ENCODE measurements around the gene RTKN. TPM values are rescaled to one million over a fixed set of nuclear protein-coding genes. Genes with fewer than 3 reads are reported as not detected.
A peak's percentile ranks its signal among the peaks of the same experiment; 100 is the strongest.

Gene RTKN
- total and polyA plus RNA-seq, 2 of the 13 experiments (the other 11 are each of a cell fraction or from before 2014, with no cell fraction given) = 159 to 166 TPM

GRCh38 chr2:74424139-74424992 is 17.4 kb downstream of the RTKN start (continued):
- TF ChIP-seq ZMYM2 (CRISPR knock-in tag; IDR thresholded peaks at IDR 0.05) = no peak
- TF ChIP-seq ZNF350 (CRISPR knock-in tag; IDR thresholded peaks at IDR 0.05; ENCODE audit: borderline replicate concordance, low read depth) = 0 out of 2 replicates have a peak, but pooled peaks have one; percentile 57
- TF ChIP-seq AGO2 (optimal IDR thresholded peaks at IDR 0.05; ENCODE audit: low read depth, low read length) = peak; percentile 50
- no peak; the same call in 1 of the 2 replicates for TF ChIP-seq IKZF5 (CRISPR knock-in tag; IDR thresholded peaks at IDR 0.05)
- TF ChIP-seq POLR2G (IDR thresholded peaks at IDR 0.05; ENCODE audit: low read depth, low read length) = peak; percentile 80
- 0 out of 2 replicates have a peak, but pooled peaks have one; percentile 46 for TF ChIP-seq KMT2A (CRISPR knock-in tag; IDR thresholded peaks at IDR 0.05)
- TF ChIP-seq ZSCAN25 (CRISPR knock-in tag; IDR thresholded peaks at IDR 0.05) = peak; percentile 55; the same call in 1 of the 2 replicates
- TF ChIP-seq MIER3 (CRISPR knock-in tag; IDR thresholded peaks at IDR 0.05; ENCODE audit: borderline replicate concordance) = peak; percentile 38; the same call in 1 of the 2 replicates
- no peak for TF ChIP-seq NAIF1 (CRISPR knock-in tag; IDR thresholded peaks at IDR 0.05; ENCODE audit: borderline replicate concordance)
- TF ChIP-seq GABPA (IDR thresholded peaks at IDR 0.05; ENCODE audit: low read depth, low read length) = no peak
- TF ChIP-seq GABPA (CRISPR knock-in tag; IDR thresholded peaks at IDR 0.05; ENCODE audit: low read depth) = 0 out of 2 replicates have a peak, but pooled peaks have one; percentile 9
- no peak for TF ChIP-seq ZNF329 (CRISPR knock-in tag; IDR thresholded peaks at IDR 0.05; ENCODE audit: low read depth)
- TF ChIP-seq RBM22 (optimal IDR thresholded peaks at IDR 0.05; ENCODE audit: low read length) = peak; percentile 89
- TF ChIP-seq ZFX (CRISPR knock-in tag; IDR thresholded peaks at IDR 0.05; ENCODE audit: low read depth) = no peak; the same call in 1 of the 2 replicates
- 0 out of 2 replicates have a peak, but pooled peaks have one; percentile 23 for TF ChIP-seq ZBTB20 (CRISPR knock-in tag; IDR thresholded peaks at IDR 0.05; ENCODE audit: borderline replicate concordance, low read depth)
- peak; percentile 36; the same call in 1 of the 2 replicates for TF ChIP-seq NR2F6 (IDR thresholded peaks at IDR 0.05)
- 0 out of 2 replicates have a peak, but pooled peaks have one; percentile 8 for TF ChIP-seq NR2F6 (CRISPR knock-in tag; IDR thresholded peaks at IDR 0.05)
- TF ChIP-seq ARHGAP35 (CRISPR knock-in tag; IDR thresholded peaks at IDR 0.05; ENCODE audit: borderline replicate concordance) = no peak
- no peak for TF ChIP-seq GATAD1 (CRISPR knock-in tag; IDR thresholded peaks at IDR 0.05)
- TF ChIP-seq PRDM4 (CRISPR knock-in tag; IDR thresholded peaks at IDR 0.05; ENCODE audit: borderline replicate concordance) = no peak
- peak; percentile 56; the same call in 1 of the 2 replicates for TF ChIP-seq ZNF431 (CRISPR knock-in tag; IDR thresholded peaks at IDR 0.05; ENCODE audit: borderline replicate concordance, low read depth)
- 0 out of 2 replicates have a peak, but pooled peaks have one; percentile 12 for TF ChIP-seq ZBTB43 (CRISPR knock-in tag; conservative IDR thresholded peaks at IDR 0.05)
- TF ChIP-seq ZNF883 (CRISPR knock-in tag; IDR thresholded peaks at IDR 0.05; ENCODE audit: not compliant biosample characterization) = peak; percentile 6
